EH (cell line): ENCODE measurements around the gene EDC4.
"Not testable (repeated sequence)": the region's sequence is repeated elsewhere in the genome, so short reads cannot be mapped to it uniquely, and the experiment has no call there.

Experiments used
- DNase-seq: peaks from one replicate; pipeline ENCODE4 v3.0.0-alpha.2; 2015; ENCODE audit warnings: low read depth

Gene EDC4

GRCh38 chr16:67847064-67847861 is 25.6 kb upstream of the EDC4 start, which contains the start of gene CENPT:
CENPT (minus strand) TSS chr16:67847693; CDS start chr16:67833859, 13,834 bp downstream.
- peak; percentile 76 for DNase-seq

GRCh38 chr16:67848118-67848517 is 24.7 kb upstream of the EDC4 start:
- no peak for DNase-seq

GRCh38 chr16:67853670-67854069 is 19.2 kb upstream of the EDC4 start:
- DNase-seq, result no peak

GRCh38 chr16:67855789-67856188 is 17.1 kb upstream of the EDC4 start:
- no peak for DNase-seq

GRCh38 chr16:67856927-67857546 is 15.8 kb upstream of the EDC4 start:
- DNase-seq, result no peak

- peak; percentile 95 for DNase-seq
These were observed 15.2 kb upstream of the EDC4 start for GRCh38 chr16:67857547-67858233.

- DNase-seq, result no peak
These were observed 14.4 kb upstream of the EDC4 start for GRCh38 chr16:67858500-67858899.

- peak; percentile 55 for DNase-seq
These were observed 12.1 kb upstream of the EDC4 start for GRCh38 chr16:67860589-67861398.

- no peak for DNase-seq
These were observed 11.0 kb upstream of the EDC4 start for GRCh38 chr16:67861877-67862276.

- DNase-seq, result peak; percentile 71
These were observed 9.9 kb upstream of the EDC4 start for GRCh38 chr16:67862623-67863583.

GRCh38 chr16:67864044-67864443 is 8.8 kb upstream of the EDC4 start:
- DNase-seq, result not testable (repeated sequence)

- no peak for DNase-seq
These were observed 8.3 kb upstream of the EDC4 start for GRCh38 chr16:67864594-67864993.

- DNase-seq, result peak; percentile 59
These were observed 7.5 kb upstream of the EDC4 start for GRCh38 chr16:67865318-67865717.

- DNase-seq, result no peak
These were observed 4.6 kb upstream of the EDC4 start for GRCh38 chr16:67868290-67868689.

- no peak for DNase-seq
These were observed 3.2 kb upstream of the EDC4 start for GRCh38 chr16:67869653-67870052.

GRCh38 chr16:67871256-67871655 is 1.6 kb upstream of the EDC4 start:
- no peak for DNase-seq

- no peak for DNase-seq
These were observed 671 bp upstream of the EDC4 start for GRCh38 chr16:67872131-67872630.

- peak; percentile 35 for DNase-seq
These were observed 851 bp downstream of the EDC4 start for GRCh38 chr16:67873435-67874370.

GRCh38 chr16:67874372-67874771 is 1.5 kb downstream of the EDC4 start:
- DNase-seq, result no peak

GRCh38 chr16:67877064-67877463 is 4.2 kb downstream of the EDC4 start:
- no peak for DNase-seq
